Fibroblast of the aortic adventitia (primary cell): ENCODE data around the gene FAM163A. TPM values are rescaled to one million over a fixed set of nuclear protein-coding genes. Genes with fewer than 3 reads are reported as not detected.

Experiments used
- DNase-seq: peaks from one replicate; pipeline ENCODE4 v3.0.0-alpha.2; 2010; ENCODE audit warnings: low read depth
- H3K4me3 ChIP-seq: 2 replicates; pipeline ENCODE4 v1.5.1; 2011; ENCODE audit warnings: low read depth, mild to moderate bottlenecking, control low read depth, low read length, moderate library complexity
- total RNA-seq: library from RNA; depleted of rRNA; stranded (reverse); fragments of >200 nt; gene quantifications from 2 replicates; pipeline ENCODE4 v1.2.3, GENCODE V29; 2012; ENCODE audit warnings: low replicate concordance
- TF ChIP-seq, protein P1 (sequence below): IDR thresholded peaks from 2 replicates; pipeline ENCODE4 v1.5.1; 2011; ENCODE audit warnings: mild to moderate bottlenecking, low read length, control low read depth, inconsistent platforms; ENCODE audit not compliant: insufficient read depth

The FAM163A gene
- total RNA-seq, 1 donor = not detected

DNA sequence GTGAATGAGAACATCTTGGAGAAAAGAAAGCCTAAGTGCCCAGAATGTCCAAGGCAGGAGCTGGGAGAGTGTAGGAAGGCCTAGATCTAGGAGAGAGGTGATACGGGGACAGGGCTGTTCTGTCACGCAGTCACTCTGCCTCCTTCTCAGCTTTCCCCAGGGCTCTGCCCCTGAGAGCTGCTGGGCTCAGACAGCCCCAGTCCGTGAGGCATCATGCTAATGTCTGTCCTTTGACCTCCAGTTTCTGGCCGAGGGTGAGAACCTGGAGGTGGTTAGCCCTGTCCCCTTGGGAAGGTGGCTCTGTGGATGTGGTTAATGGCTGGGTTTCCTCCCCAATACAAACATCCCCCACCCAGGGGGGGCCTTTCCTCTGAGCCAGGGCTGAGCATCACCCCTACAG lies 63.2 kb downstream of the FAM163A start:
- DNase-seq = no peak
- H3K4me3 ChIP-seq = no peak overlapping the region
- TF ChIP-seq, protein P1, sequence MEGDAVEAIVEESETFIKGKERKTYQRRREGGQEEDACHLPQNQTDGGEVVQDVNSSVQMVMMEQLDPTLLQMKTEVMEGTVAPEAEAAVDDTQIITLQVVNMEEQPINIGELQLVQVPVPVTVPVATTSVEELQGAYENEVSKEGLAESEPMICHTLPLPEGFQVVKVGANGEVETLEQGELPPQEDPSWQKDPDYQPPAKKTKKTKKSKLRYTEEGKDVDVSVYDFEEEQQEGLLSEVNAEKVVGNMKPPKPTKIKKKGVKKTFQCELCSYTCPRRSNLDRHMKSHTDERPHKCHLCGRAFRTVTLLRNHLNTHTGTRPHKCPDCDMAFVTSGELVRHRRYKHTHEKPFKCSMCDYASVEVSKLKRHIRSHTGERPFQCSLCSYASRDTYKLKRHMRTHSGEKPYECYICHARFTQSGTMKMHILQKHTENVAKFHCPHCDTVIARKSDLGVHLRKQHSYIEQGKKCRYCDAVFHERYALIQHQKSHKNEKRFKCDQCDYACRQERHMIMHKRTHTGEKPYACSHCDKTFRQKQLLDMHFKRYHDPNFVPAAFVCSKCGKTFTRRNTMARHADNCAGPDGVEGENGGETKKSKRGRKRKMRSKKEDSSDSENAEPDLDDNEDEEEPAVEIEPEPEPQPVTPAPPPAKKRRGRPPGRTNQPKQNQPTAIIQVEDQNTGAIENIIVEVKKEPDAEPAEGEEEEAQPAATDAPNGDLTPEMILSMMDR = no peak

DNA sequence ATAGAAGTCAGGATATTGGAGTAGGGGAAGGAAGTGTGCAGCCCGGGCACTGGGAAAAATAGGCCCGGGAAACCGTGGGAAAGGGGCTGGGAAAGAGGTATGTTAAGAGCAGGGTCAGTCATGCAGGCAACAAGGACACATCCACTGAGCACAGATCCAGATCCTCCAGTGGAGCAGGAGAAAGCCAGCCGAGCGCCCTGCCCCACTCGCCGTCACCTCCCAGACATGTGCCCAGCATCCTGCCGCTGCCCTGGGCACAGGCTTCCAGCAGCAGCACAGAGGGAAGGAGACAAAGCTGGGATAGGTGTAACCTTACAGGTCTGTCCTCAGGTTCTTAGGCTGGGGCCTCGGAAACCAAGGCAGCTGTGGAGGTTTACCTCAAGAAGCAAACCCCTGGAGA lies 64.2 kb downstream of the FAM163A start:
- TF ChIP-seq, protein P1 = no peak
- DNase-seq = no peak
- H3K4me3 ChIP-seq = no peak overlapping the region

DNA sequence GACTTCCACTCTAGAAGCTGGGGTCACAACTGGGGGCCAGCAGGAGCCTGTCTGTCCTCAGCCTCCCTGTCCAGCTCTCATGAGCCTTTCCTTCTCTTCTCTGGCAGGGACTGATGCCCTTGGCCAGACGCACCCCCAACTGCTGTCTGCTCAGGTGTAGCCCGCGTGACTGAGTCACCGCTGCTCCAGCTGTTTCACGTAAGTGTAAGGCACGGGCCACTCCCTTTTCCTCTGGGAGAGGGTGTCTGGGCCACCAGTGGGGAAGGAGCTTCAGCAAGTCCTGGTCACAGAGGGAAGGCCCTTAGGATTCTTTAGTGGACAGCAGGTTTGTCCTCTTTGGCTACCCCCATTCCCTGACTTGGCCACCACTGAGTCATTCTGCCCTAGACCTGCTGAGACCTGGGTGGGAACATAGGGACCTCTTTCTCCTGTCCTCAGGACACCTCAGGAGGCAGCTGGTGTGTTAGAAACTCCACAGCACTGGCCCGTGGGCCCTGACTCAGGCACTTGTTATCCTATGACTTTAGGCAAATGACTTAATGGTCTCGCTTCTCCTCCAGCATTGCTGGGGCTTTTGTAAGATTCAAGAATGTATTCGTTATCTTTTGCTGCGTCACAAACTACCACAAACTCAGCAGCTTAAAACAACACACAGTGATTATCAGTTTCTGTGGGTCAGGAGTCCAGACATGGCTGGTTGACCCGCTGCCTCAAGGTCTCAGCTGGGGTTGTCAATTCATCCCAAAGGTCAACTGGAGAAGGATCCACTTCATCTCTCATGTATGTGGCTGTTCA lies 64.8 kb downstream of the FAM163A start:
- no peak overlapping the region for H3K4me3 ChIP-seq
- peak; percentile 89 for DNase-seq
- TF ChIP-seq, protein P1 = no peak

DNA sequence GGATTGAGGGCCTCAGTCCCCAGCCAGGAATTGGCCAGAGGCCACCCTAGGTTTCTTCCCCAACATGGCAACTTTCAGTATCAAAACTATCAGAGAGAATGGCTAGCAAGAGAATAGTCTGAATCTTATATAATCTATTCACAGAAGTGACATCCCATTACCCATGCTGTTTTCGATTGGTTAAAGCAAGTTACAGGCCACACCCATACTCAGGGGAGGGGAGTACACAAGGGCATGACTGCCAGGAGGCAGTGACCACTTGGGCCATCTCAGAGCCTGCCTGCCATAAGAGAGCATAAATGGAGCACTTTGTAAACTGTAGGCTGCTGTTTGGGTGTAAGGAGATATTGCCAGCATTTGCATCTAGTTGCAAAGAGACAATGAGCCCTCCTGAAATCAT lies 65.4 kb downstream of the FAM163A start:
- H3K4me3 ChIP-seq = no peak overlapping the region
- TF ChIP-seq, protein P1 = no peak
- peak; percentile 28 for DNase-seq

DNA sequence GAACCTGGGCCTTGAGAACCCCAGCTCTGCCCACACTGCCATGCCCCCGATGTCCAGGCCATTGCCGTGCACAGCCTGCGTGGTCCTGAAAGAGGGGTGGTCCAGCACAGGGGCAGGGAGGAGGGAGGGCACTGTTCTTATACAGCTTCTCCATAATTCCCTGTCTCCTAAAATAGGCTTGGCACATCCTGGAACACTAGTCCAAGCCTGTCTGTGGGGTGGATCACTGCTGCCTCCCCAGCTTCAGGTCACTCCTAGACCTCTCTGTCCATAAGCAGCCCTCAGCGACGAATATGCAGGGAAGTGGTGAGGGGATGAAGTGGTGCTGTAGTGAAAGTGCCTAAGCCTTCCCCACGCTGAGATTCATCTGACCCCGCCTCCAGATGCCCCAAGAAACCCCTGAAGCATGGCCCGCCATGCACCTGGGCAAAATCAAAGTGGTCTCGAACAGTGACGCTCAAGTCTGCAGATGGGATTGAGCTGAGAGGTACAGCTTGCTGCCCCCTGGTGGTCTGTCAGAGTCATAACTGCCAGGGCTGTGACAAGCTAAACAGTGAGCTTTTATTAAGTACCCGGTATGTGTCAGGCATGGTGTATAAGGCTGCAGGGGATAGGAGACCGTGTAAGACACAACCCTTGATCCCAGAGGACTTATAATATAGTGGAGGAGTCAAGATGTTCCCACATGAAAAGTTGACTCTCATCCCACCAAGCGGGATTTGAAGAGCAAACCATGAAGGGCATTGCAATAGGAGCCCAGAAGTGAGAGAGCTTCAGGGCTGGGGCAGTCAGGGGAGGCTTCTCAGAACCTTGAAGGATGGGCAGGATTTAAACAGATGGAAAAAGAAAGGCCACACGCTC lies 66.6 kb downstream of the FAM163A start:
- TF ChIP-seq, protein P1 = peak; percentile 95
- peak; percentile 78 for DNase-seq
- H3K4me3 ChIP-seq = no peak overlapping the region

DNA sequence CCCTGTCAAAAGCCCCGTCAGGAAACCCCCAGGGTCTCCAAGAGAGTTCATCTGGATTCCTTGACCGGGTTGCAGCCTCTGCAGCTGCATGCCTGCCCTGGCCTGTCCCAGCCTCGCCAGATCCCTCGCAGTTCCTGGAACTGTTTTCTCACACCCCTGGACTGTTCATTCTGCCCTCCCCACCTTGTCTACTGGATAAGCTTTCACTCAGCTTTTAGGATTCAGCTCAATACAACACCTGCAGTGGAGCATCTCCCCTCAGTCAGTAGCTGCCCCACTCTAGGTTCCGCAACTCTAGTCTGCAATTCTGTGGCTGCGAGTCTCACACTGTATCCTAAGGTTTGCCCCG lies 67.2 kb downstream of the FAM163A start:
- no peak for DNase-seq
- H3K4me3 ChIP-seq = no peak overlapping the region
- TF ChIP-seq, protein P1 = no peak
